H9 (cell line): ENCODE data around the gene GPR135. TPM values are rescaled to one million over a fixed set of nuclear protein-coding genes. Genes with fewer than 3 reads are reported as not detected.

Source experiments
- DNase-seq: peaks from one replicate; pipeline ENCODE4 v3.0.0-alpha.2; 2017
- H2AFZ ChIP-seq: one replicate; pipeline ENCODE4 v1.6.1; 2013; ENCODE audit warnings: mild to moderate bottlenecking, low read length, control low read depth, moderate library complexity
- H2AK5ac ChIP-seq: 2 replicates; pipeline ENCODE4 v1.6.1; 2013; ENCODE audit warnings: low read length, control low read depth, mixed read lengths; ENCODE audit not compliant: insufficient read length
- H2BK120ac ChIP-seq: one replicate; pipeline ENCODE4 v1.6.1; 2013; ENCODE audit warnings: low read depth, mild to moderate bottlenecking, low read length, control low read depth, inconsistent platforms; ENCODE audit not compliant: poor library complexity, severe bottlenecking
- H2BK12ac ChIP-seq: 2 replicates; pipeline ENCODE4 v1.6.1; 2013; ENCODE audit warnings: low read length, control low read depth, mixed read lengths, low read depth; ENCODE audit not compliant: insufficient read length
- H2BK15ac ChIP-seq: 2 replicates; pipeline ENCODE4 v1.6.1; 2013; ENCODE audit warnings: low read depth, low read length, control low read depth
- H2BK20ac ChIP-seq: one replicate; pipeline ENCODE4 v1.6.1; 2013; ENCODE audit warnings: low read depth, mild to moderate bottlenecking, low read length, control low read depth, inconsistent platforms; ENCODE audit not compliant: poor library complexity, severe bottlenecking
- H2BK5ac ChIP-seq: 2 replicates; pipeline ENCODE4 v1.6.1; 2013; ENCODE audit warnings: low read length, control low read depth, mixed read lengths; ENCODE audit not compliant: insufficient read length
- H3K14ac ChIP-seq: 2 replicates; pipeline ENCODE4 v1.6.1; 2013; ENCODE audit warnings: low read length, control low read depth; ENCODE audit not compliant: insufficient read depth
- H3K18ac ChIP-seq: 2 replicates; pipeline ENCODE4 v1.6.1; 2013; ENCODE audit warnings: low read depth, mild to moderate bottlenecking, mixed read lengths, low read length, control low read depth; ENCODE audit not compliant: insufficient read length
- H3K23ac ChIP-seq: 2 replicates; pipeline ENCODE4 v1.6.1; 2013; ENCODE audit warnings: low read length, control low read depth, mixed read lengths, low read depth; ENCODE audit not compliant: insufficient read length
- H3K23me2 ChIP-seq: 2 replicates; pipeline ENCODE4 v1.6.1; 2013; ENCODE audit warnings: low read depth, mild to moderate bottlenecking, mixed read lengths, low read length, control low read depth; ENCODE audit not compliant: insufficient read length, poor library complexity, severe bottlenecking
- H3K27ac ChIP-seq: 2 replicates; pipeline ENCODE4 v1.5.1; 2013; ENCODE audit warnings: low read length, control low read depth, mixed read lengths, low read depth; ENCODE audit not compliant: insufficient read length
- H3K27me3 ChIP-seq: 2 replicates; pipeline ENCODE4 v1.6.1; 2013; ENCODE audit warnings: low read length, control low read depth, inconsistent platforms; ENCODE audit not compliant: insufficient read depth
- H3K4ac ChIP-seq: 2 replicates; pipeline ENCODE4 v1.6.1; 2013; ENCODE audit warnings: low read depth, mild to moderate bottlenecking, control low read depth, inconsistent platforms, low read length, moderate library complexity
- H3K4me1 ChIP-seq: 2 replicates; pipeline ENCODE4 v1.6.1; 2013; ENCODE audit warnings: low read length, control low read depth, inconsistent platforms; ENCODE audit not compliant: insufficient read depth
- H3K4me2 ChIP-seq: 2 replicates; pipeline ENCODE4 v1.6.1; 2013; ENCODE audit warnings: low read length, control low read depth, mixed read lengths; ENCODE audit not compliant: insufficient read length, insufficient read depth
- H3K56ac ChIP-seq: 2 replicates; pipeline ENCODE4 v1.6.1; 2013; ENCODE audit warnings: low read depth, mild to moderate bottlenecking, mixed read lengths, low read length, control low read depth; ENCODE audit not compliant: insufficient read length
- H3K79me1 ChIP-seq: 2 replicates; pipeline ENCODE4 v1.6.1; 2013; ENCODE audit warnings: low read depth, mild to moderate bottlenecking, moderate library complexity, low read length, control low read depth, inconsistent platforms; ENCODE audit not compliant: insufficient read depth, poor library complexity, severe bottlenecking
- H3K79me2 ChIP-seq: 2 replicates; pipeline ENCODE4 v1.6.1; 2013; ENCODE audit warnings: low read length, control low read depth, inconsistent platforms; ENCODE audit not compliant: insufficient read depth
- H3K9ac ChIP-seq: 2 replicates; pipeline ENCODE4 v1.6.1; 2013; ENCODE audit warnings: low read length, control low read depth, mixed read lengths; ENCODE audit not compliant: insufficient read length; ENCODE audit errors: extremely low read depth
- H3K9me3 ChIP-seq: one replicate; pipeline ENCODE4 v1.6.1; 2013; ENCODE audit warnings: low read depth, low read length, inconsistent platforms; ENCODE audit not compliant: control insufficient read depth
- H3T11ph ChIP-seq: one replicate; pipeline ENCODE4 v1.6.1; 2013; ENCODE audit warnings: mild to moderate bottlenecking, low read length, control low read depth, inconsistent platforms
- H4K20me1 ChIP-seq: one replicate; pipeline ENCODE4 v1.6.1; 2013; ENCODE audit not compliant: control insufficient read depth, insufficient read length, insufficient read depth
- H4K5ac ChIP-seq: 2 replicates; pipeline ENCODE4 v1.6.1; 2013; ENCODE audit warnings: low read depth, mild to moderate bottlenecking, mixed read lengths, low read length, control low read depth; ENCODE audit not compliant: insufficient read length
- H4K8ac ChIP-seq: replicated peaks from 2 replicates; pipeline ENCODE4 v1.6.1; 2013; ENCODE audit warnings: low read length, control low read depth, mixed read lengths, low read depth; ENCODE audit not compliant: insufficient read length
- H4K91ac ChIP-seq: 2 replicates; pipeline ENCODE4 v1.6.1; 2013; ENCODE audit warnings: low read depth, mild to moderate bottlenecking, moderate library complexity, mixed read lengths, low read length, control low read depth; ENCODE audit not compliant: insufficient read length
- H3K27ac Mint-ChIP-seq, 3 experiments: 2 replicates in 2 of 3; 3 replicates in 1 of 3; pipeline ENCODE4 v1.8.0; 2020 to 2021; ENCODE audit warnings: mixed read lengths in 3 of 3, mild to moderate bottlenecking in 1 of 3, moderate library complexity in 1 of 3
- H3K27me3 Mint-ChIP-seq: 2 replicates; pipeline ENCODE4 v1.8.0; 2021; ENCODE audit warnings: low read depth, mild to moderate bottlenecking, moderate library complexity, mixed read lengths
- H3K36me3 Mint-ChIP-seq, 3 experiments: 2 replicates in 2 of 3; 3 replicates in 1 of 3; pipeline ENCODE4 v1.8.0; 2020 to 2021; ENCODE audit warnings: low read depth in 3 of 3, mixed read lengths in 3 of 3; ENCODE audit not compliant: insufficient read depth in 1 of 3
- H3K4me1 Mint-ChIP-seq, 2 experiments: 2 replicates each; pipeline ENCODE4 v1.8.0; 2020; ENCODE audit warnings: mixed read lengths in 2 of 2
- H3K4me3 Mint-ChIP-seq, 2 experiments: 2 replicates in 1 of 2; 3 replicates in 1 of 2; pipeline ENCODE4 v1.8.0; 2020 to 2021; ENCODE audit warnings: mild to moderate bottlenecking in 2 of 2, mixed read lengths in 2 of 2, moderate library complexity in 1 of 2
- H3K9me3 Mint-ChIP-seq, 2 experiments: 2 replicates in 1 of 2; 3 replicates in 1 of 2; pipeline ENCODE4 v1.8.0; 2020; ENCODE audit warnings: mild to moderate bottlenecking in 2 of 2, mixed read lengths in 2 of 2, moderate library complexity in 1 of 2
- WGBS: extraction: QIAGEN DNeasy Blood & Tissue Kit; methylation state at CpG from one replicate; pipeline ENCODE4 v1.1.7; 2013; ENCODE audit warnings: missing lambda C conversion rate, low lambda C conversion rate, mixed read lengths; ENCODE audit not compliant: insufficient read length; ENCODE audit errors: extremely low coverage; 5-methylcytosine and 5-hydroxymethylcytosine counted together
- total RNA-seq: library from RNA; stranded (reverse); gene quantifications from 2 replicates; pipeline ENCODE4 v1.2.1, GENCODE V29; 2021
- TF ChIP-seq, protein P1 (sequence below): fragments of 200-600 bp; sonication (generic); conservative IDR thresholded peaks from 3 replicates; pipeline ENCODE4 v1.8.0; 2021; ENCODE audit warnings: antibody characterized with exemption, mild to moderate bottlenecking

GPR135 gene
- total RNA-seq, 1 experiment from 2014 or later = 1.9 TPM

GRCh38 chr14:59454139-59454538, 11.0 kb downstream of the GPR135 start:
- H3K4me3 Mint-ChIP-seq = no peak overlapping the region
- Histone ChIP-seq H4K20me1 (no peaks in the 10 kb centered on the region), H3K27me3 (no peaks in the 10 kb centered on the region), H3K79me2 (no peaks in the 10 kb centered on the region), H3K56ac (no peak overlapping the region), H2AK5ac (no peak overlapping the region), H3K4me1 (no peaks in the 10 kb centered on the region), H2BK12ac (no peak overlapping the region), H3K27ac (no peak overlapping the region), H4K5ac (no peak overlapping the region), H3K18ac (no peak overlapping the region), H3K9me3 (no peaks in the 10 kb centered on the region), H2BK120ac (no peak overlapping the region), H3K79me1 (no peaks in the 10 kb centered on the region), H2AFZ (no peak overlapping the region), H3K14ac (no peak overlapping the region), H2BK20ac (no peak overlapping the region), H2BK5ac (no peak overlapping the region), H3K4ac (no peak overlapping the region), H2BK15ac (no peak overlapping the region), H3T11ph (no peak overlapping the region), H3K23me2 (no peaks in the 10 kb centered on the region), H3K4me2 (no peak overlapping the region), H4K91ac (no peak overlapping the region), H3K9ac (no peak overlapping the region), H4K8ac (no peak overlapping the region), H3K23ac (no peak overlapping the region)
- TF ChIP-seq, protein P1, sequence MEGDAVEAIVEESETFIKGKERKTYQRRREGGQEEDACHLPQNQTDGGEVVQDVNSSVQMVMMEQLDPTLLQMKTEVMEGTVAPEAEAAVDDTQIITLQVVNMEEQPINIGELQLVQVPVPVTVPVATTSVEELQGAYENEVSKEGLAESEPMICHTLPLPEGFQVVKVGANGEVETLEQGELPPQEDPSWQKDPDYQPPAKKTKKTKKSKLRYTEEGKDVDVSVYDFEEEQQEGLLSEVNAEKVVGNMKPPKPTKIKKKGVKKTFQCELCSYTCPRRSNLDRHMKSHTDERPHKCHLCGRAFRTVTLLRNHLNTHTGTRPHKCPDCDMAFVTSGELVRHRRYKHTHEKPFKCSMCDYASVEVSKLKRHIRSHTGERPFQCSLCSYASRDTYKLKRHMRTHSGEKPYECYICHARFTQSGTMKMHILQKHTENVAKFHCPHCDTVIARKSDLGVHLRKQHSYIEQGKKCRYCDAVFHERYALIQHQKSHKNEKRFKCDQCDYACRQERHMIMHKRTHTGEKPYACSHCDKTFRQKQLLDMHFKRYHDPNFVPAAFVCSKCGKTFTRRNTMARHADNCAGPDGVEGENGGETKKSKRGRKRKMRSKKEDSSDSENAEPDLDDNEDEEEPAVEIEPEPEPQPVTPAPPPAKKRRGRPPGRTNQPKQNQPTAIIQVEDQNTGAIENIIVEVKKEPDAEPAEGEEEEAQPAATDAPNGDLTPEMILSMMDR = no peak
- H3K27me3 Mint-ChIP-seq = no peaks in the 10 kb centered on the region; the same call in 1 of the 2 replicates
- no peaks in the 10 kb centered on the region; a peak in 1 of 5 replicates for H3K9me3 Mint-ChIP-seq
- no CpG with 5 or more reads among the region's 2 CpGs for WGBS
- no peak overlapping the region for H3K27ac Mint-ChIP-seq
- H3K36me3 Mint-ChIP-seq = peaks cover 3 to 11% (median 9%) of the 10 kb centered on the region in 3 experiments; a peak in 5 of 7 replicates
- DNase-seq = no peak
- peaks cover 0 to 8% of the 10 kb centered on the region in 2 experiments; a peak in 2 of 4 replicates for H3K4me1 Mint-ChIP-seq
